Right forelimb (tissue), 1 donor: ENCODE results near the gene UBA5.

ENCODE experiments used
- DNase-seq: peaks from one replicate; pipeline ENCODE4 v3.0.0-alpha.2; 2018

Gene UBA5

GRCh38 chr3:132654721-132655120 is 5.4 kb upstream of the UBA5 start:
- DNase-seq, result no peak

- DNase-seq, result no peak
Observed at GRCh38 chr3:132655471-132655870, 4.7 kb upstream of the UBA5 start.

- DNase-seq, result no peak
Observed at GRCh38 chr3:132657869-132658747, 2.0 kb upstream of the UBA5 start.

GRCh38 chr3:132659000-132659364 is 1.1 kb upstream of the UBA5 start:
- no peak for DNase-seq

- peak; percentile 83 for DNase-seq
Observed at GRCh38 chr3:132659365-132660051, 621 bp upstream of the UBA5 start, which contains the start of gene ACAD11. ACAD11 (minus strand) TSS chr3:132659809; CDS start chr3:132659751, 58 bp downstream.

- no peak for DNase-seq
Observed at GRCh38 chr3:132660811-132661070, 612 bp downstream of the UBA5 start.

- no peak for DNase-seq
Observed at GRCh38 chr3:132661101-132661500, 972 bp downstream of the UBA5 start.

- no peak for DNase-seq
Observed at GRCh38 chr3:132662212-132662611, 2.1 kb downstream of the UBA5 start.

GRCh38 chr3:132665230-132665745 is 5.2 kb downstream of the UBA5 start:
- no peak for DNase-seq

GRCh38 chr3:132669256-132669777 is 9.2 kb downstream of the UBA5 start:
- no peak for DNase-seq

- DNase-seq, result no peak
Observed at GRCh38 chr3:132675408-132675807, 15.3 kb downstream of the UBA5 start.

- DNase-seq, result no peak
Observed at GRCh38 chr3:132679911-132680310, 19.8 kb downstream of the UBA5 start.

- no peak for DNase-seq
Observed at GRCh38 chr3:132681421-132681820, 21.3 kb downstream of the UBA5 start.

GRCh38 chr3:132682201-132682600 is 22.1 kb downstream of the UBA5 start:
- DNase-seq, result no peak

GRCh38 chr3:132690040-132690439 is 29.9 kb downstream of the UBA5 start:
- DNase-seq, result no peak

GRCh38 chr3:132694991-132695390 is 34.9 kb downstream of the UBA5 start:
- DNase-seq, result no peak

- DNase-seq, result no peak
Observed at GRCh38 chr3:132695422-132695821, 35.3 kb downstream of the UBA5 start.

GRCh38 chr3:132703733-132704132 is 43.6 kb downstream of the UBA5 start:
- DNase-seq, result no peak

- DNase-seq, result no peak
Observed at GRCh38 chr3:132709761-132710160, 49.6 kb downstream of the UBA5 start.

- DNase-seq, result no peak
Observed at GRCh38 chr3:132710311-132710710, 50.2 kb downstream of the UBA5 start.

GRCh38 chr3:132713977-132714727 is 54.0 kb downstream of the UBA5 start:
- DNase-seq, result no peak

- no peak for DNase-seq
Observed at GRCh38 chr3:132716372-132716771, 56.2 kb downstream of the UBA5 start.

- DNase-seq, result no peak
Observed at GRCh38 chr3:132720228-132720627, 60.1 kb downstream of the UBA5 start.
